Glutamatergic neuron (in vitro differentiated cells): ENCODE data around the gene KEAP1. TPM values are rescaled to one million over a fixed set of nuclear protein-coding genes. Genes with fewer than 3 reads are reported as not detected.

ENCODE experiments used
- DNase-seq: peaks from one replicate; pipeline ENCODE4 v3.0.0; 2022
- H3K27ac Mint-ChIP-seq: one replicate; pipeline ENCODE4 v1.8.0; 2020; ENCODE audit warnings: mild to moderate bottlenecking, mixed read lengths, inconsistent platforms; ENCODE audit not compliant: unreplicated experiment
- H3K27me3 Mint-ChIP-seq: one replicate; pipeline ENCODE4 v1.8.0; 2020; ENCODE audit warnings: mild to moderate bottlenecking, moderate library complexity, mixed read lengths, inconsistent platforms; ENCODE audit not compliant: unreplicated experiment
- H3K36me3 Mint-ChIP-seq: one replicate; pipeline ENCODE4 v1.8.0; 2020; ENCODE audit warnings: mild to moderate bottlenecking, mixed read lengths, inconsistent platforms; ENCODE audit not compliant: unreplicated experiment
- H3K4me1 Mint-ChIP-seq: one replicate; pipeline ENCODE4 v1.8.0; 2020; ENCODE audit warnings: mild to moderate bottlenecking, low read depth, mixed read lengths, inconsistent platforms; ENCODE audit not compliant: unreplicated experiment
- H3K4me3 Mint-ChIP-seq: one replicate; pipeline ENCODE4 v1.8.0; 2020; ENCODE audit warnings: mild to moderate bottlenecking, mixed read lengths, inconsistent platforms; ENCODE audit not compliant: unreplicated experiment
- H3K9me3 Mint-ChIP-seq: one replicate; pipeline ENCODE4 v1.8.0; 2020; ENCODE audit warnings: mild to moderate bottlenecking, moderate library complexity, mixed read lengths, inconsistent platforms; ENCODE audit not compliant: unreplicated experiment
- CTCF ChIP-seq: fragments of 200-600 bp; sonication (generic); IDR thresholded peaks from one replicate; pipeline ENCODE4 v1.5.0; 2021; ENCODE audit not compliant: partially characterized antibody, unreplicated experiment
- total RNA-seq: library from RNA; stranded (reverse); fragmentation: NEBNext Ultra II Directional; extraction: Animal tissue kit (Norgen Biotek cat#: 25700); gene quantifications from one replicate; pipeline ENCODE4 v1.2.1, GENCODE V29; 2021; ENCODE audit not compliant: unreplicated experiment

KEAP1 gene
- total RNA-seq, 1 donor from 2014 or later = 44.1 TPM

DNA sequence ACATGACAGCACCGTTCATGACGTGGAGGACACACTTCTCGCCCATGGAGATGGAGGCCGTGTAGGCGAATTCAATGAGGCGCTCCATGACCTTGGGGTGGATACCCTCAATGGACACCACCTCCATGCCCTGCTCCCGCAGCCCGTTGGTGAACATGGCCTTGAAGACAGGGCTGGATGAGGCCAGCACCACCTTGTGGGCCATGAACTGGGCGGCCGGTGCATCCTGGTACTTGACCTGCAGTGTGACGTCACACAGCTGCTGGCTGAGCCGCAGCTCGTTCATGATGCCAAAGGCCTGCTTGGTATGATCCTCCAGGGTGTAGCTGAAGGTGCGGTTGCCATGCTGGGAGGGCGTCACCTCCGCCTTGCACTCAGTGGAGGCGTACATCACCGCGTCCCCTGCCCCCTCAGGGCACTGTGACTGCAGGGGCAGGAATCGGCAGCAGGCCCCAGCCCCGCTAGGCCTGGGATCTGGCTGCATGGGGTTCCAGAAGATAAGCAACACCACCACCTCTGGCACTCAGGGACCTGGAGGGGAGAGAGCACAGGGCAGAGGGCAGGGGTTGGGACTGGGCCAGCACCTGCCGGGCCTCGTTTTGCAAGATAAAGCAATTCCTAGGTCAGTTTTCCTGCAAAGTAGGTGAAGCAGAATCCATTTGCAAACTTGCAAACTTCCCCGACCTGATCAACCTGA lies 3.5 kb downstream of the KEAP1 start:
- H3K4me1 Mint-ChIP-seq = peaks cover 3% of the 10 kb centered on the region
- peaks cover 4% of the 10 kb centered on the region for H3K36me3 Mint-ChIP-seq
- no peak for TF ChIP-seq CTCF
- H3K27me3 Mint-ChIP-seq = peaks cover 3% of the 10 kb centered on the region
- DNase-seq = no peak
- H3K4me3 Mint-ChIP-seq = no peak overlapping the region
- H3K9me3 Mint-ChIP-seq = peaks cover 5% of the 10 kb centered on the region
- no peak overlapping the region for H3K27ac Mint-ChIP-seq

DNA sequence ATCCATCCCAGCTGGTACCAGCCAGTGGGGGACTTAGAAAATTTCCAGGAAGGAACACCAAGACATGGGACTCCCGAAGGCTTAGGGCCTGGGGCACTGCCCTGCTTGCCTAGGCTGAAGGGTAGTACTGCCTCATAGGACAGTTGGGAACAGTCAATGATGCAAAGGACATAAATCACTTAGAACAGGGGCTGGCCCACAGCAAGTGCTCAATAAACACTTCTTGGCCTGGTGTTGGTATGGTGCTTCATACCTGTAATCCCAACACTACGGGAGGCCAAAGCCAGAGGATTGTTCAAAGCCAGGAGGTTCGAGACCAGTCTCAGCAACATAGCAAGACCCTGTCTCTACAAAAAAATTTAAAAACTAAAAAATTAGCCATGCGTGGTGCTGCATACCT lies 5.8 kb downstream of the KEAP1 start:
- Mint-ChIP-seq H3K36me3 (peaks cover 4% of the 10 kb centered on the region), H3K4me1 (peaks cover 3% of the 10 kb centered on the region), H3K4me3 (no peak overlapping the region), H3K9me3 (no peaks in the 10 kb centered on the region), H3K27me3 (no peaks in the 10 kb centered on the region), H3K27ac (no peak overlapping the region)
- TF ChIP-seq CTCF = no peak
- DNase-seq = no peak

- no peak overlapping the region for H3K27ac Mint-ChIP-seq
- no peaks in the 10 kb centered on the region for H3K4me1 Mint-ChIP-seq
- no peak for DNase-seq
- peaks cover 3% of the 10 kb centered on the region for H3K9me3 Mint-ChIP-seq
- no peaks in the 10 kb centered on the region for H3K27me3 Mint-ChIP-seq
- TF ChIP-seq CTCF = no peak
- no peak overlapping the region for H3K4me3 Mint-ChIP-seq
- peaks cover 2% of the 10 kb centered on the region for H3K36me3 Mint-ChIP-seq
Observed at GRCh38 chr19:10491472-10492047, 11.6 kb downstream of the KEAP1 start.

GRCh38 chr19:10486551-10486950 lies 16.6 kb downstream of the KEAP1 start:
- DNase-seq = no peak
- Mint-ChIP-seq H3K4me1 (no peaks in the 10 kb centered on the region), H3K4me3 (no peak overlapping the region), H3K27ac (peak overlapping the region; percentile 43), H3K27me3 (no peaks in the 10 kb centered on the region), H3K36me3 (peaks cover 4% of the 10 kb centered on the region), H3K9me3 (peaks cover 3% of the 10 kb centered on the region)
- TF ChIP-seq CTCF = no peak

DNA sequence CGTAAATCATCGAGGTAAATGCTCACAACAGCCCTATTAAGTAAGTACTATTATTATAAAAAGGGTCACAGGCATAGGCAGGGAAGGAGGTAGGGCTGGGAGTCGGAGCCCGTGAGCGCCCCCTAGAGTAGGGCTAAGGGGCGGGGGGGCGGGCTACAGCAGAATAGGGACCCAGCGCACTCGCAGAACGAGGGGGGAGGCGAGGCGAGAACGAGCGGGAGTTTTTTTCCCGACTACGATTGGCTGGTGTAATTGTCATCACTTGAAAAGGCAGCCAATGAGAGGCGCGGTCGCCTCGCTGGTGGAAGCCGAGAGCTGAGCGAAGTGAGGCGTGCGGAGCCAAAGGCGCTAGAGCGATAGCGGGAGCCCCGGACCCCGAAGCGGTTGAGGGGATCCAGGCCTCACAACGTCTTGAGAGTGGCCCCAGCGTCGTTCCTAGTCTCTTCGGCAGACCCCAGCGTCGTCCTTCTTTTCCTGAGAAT lies 24.2 kb downstream of the KEAP1 start:
- no peaks in the 10 kb centered on the region for H3K36me3 Mint-ChIP-seq
- H3K9me3 Mint-ChIP-seq = no peaks in the 10 kb centered on the region
- H3K4me1 Mint-ChIP-seq = no peaks in the 10 kb centered on the region
- DNase-seq = peak; percentile 82
- H3K27ac Mint-ChIP-seq = no peak overlapping the region
- H3K27me3 Mint-ChIP-seq = peaks cover 6% of the 10 kb centered on the region
- TF ChIP-seq CTCF = peak; percentile 68
- peak overlapping the region; percentile 20 for H3K4me3 Mint-ChIP-seq
